SK-N-DZ (cell line): ENCODE data around the gene GDF2. TPM values are rescaled to one million over a fixed set of nuclear protein-coding genes. Genes with fewer than 3 reads are reported as not detected.

ENCODE experiments used
- DNase-seq: peaks from one replicate; pipeline ENCODE4 v3.0.0-alpha.2; 2015; ENCODE audit warnings: low spot score
- polyA plus RNA-seq, 2 experiments: library from polyadenylated mRNA; depleted of rRNA; stranded (reverse); fragments of >200 nt; gene quantifications; 2 replicates each; pipeline ENCODE4 v1.2.3, GENCODE V29; 2014

GDF2 gene
- polyA plus RNA-seq (2014; cell fraction: cytosol; rRNA removed) = not detected in 2 replicates
- polyA plus RNA-seq (2014; cell fraction: nucleus; rRNA removed) = not detected in 2 replicates

GRCh38 chr10:47322300-47323061 lies at the start of gene GDF2:
Gene GDF2 (plus strand): TSS chr10:47322454. CDS start chr10:47322669, 215 bp downstream.
- DNase-seq = no peak

GRCh38 chr10:47276071-47276470 lies 46.2 kb upstream of the GDF2 start:
- DNase-seq = no peak

GRCh38 chr10:47276576-47277351 lies 45.5 kb upstream of the GDF2 start:
- DNase-seq = no peak

- no peak for DNase-seq
Observed at GRCh38 chr10:47277352-47278151, 44.7 kb upstream of the GDF2 start.

- DNase-seq = no peak
Observed at GRCh38 chr10:47278152-47278473, 44.1 kb upstream of the GDF2 start.

GRCh38 chr10:47278720-47279119 lies 43.5 kb upstream of the GDF2 start:
- no peak for DNase-seq

- no peak for DNase-seq
Observed at GRCh38 chr10:47279276-47279675, 43.0 kb upstream of the GDF2 start.

- no peak for DNase-seq
Observed at GRCh38 chr10:47282005-47282656, 40.1 kb upstream of the GDF2 start.

GRCh38 chr10:47282657-47283018 lies 39.6 kb upstream of the GDF2 start:
- DNase-seq = no peak

- DNase-seq = no peak
Observed at GRCh38 chr10:47283101-47283630, 39.1 kb upstream of the GDF2 start.

GRCh38 chr10:47283848-47284247 lies 38.4 kb upstream of the GDF2 start:
- no peak for DNase-seq

- DNase-seq = no peak
Observed at GRCh38 chr10:47285381-47286115, 36.7 kb upstream of the GDF2 start.

- no peak for DNase-seq
Observed at GRCh38 chr10:47286116-47286505, 36.1 kb upstream of the GDF2 start.

GRCh38 chr10:47286591-47287315 lies 35.5 kb upstream of the GDF2 start:
- DNase-seq = no peak

- DNase-seq = no peak
Observed at GRCh38 chr10:47287365-47287802, 34.9 kb upstream of the GDF2 start.

GRCh38 chr10:47287805-47288204 lies 34.4 kb upstream of the GDF2 start:
- DNase-seq = no peak

GRCh38 chr10:47288236-47288635 lies 34.0 kb upstream of the GDF2 start:
- DNase-seq = no peak

- no peak for DNase-seq
Observed at GRCh38 chr10:47288916-47289495, 33.2 kb upstream of the GDF2 start.

- DNase-seq = no peak
Observed at GRCh38 chr10:47289921-47290320, 32.3 kb upstream of the GDF2 start.

GRCh38 chr10:47290338-47290737 lies 31.9 kb upstream of the GDF2 start:
- DNase-seq = no peak
